NCI-H526 (cell line): ENCODE measurements around the gene PATJ.
"Not testable (repeated sequence)": the region's sequence is repeated elsewhere in the genome, so short reads cannot be mapped to it uniquely, and the experiment has no call there.

Source experiments
- DNase-seq, 2 experiments: peaks; one replicate each; lab custom pipeline; 2025; lab: John Stamatoyannopoulos, UW

PATJ gene

DNA sequence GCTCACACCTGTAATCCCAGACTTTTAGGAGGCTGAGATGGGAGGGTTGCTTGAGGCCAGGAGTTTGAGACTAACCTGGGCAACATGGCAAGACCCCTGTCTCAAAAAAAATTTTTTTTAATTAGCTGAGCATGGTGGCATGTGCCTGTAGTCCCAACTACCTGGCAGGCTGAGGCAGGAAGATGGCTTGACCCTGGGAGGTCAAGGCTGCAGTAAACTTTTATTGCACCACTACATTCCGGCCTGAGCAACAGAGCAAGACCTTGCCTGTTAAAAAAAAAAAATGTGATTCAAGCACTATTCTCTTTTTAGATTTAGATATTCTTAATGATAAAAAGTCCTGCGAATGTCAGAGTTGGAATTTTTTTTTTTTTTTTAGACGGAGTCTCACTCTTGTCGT, 349.8 kb downstream of the PATJ start:
- DNase-seq = no peak

DNA sequence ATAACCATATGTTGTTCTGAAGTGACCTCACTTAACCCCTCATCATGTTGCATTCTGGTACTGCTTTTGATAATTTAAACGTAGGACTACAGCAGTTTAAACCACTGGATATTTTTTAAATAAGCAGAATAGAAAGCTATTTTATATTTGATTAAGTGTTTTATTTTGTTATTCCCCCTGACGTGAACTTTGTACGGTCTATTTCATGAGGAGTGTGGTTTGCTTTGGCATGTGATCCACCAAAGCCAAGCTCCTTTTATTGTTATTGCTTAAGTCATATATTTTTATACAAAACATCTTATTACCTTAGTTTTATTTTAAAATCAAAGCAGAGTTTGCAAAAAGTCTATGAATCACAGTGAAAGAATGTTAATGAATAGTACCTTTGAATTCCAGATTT, 351.0 kb downstream of the PATJ start:
- no peak for DNase-seq

DNA sequence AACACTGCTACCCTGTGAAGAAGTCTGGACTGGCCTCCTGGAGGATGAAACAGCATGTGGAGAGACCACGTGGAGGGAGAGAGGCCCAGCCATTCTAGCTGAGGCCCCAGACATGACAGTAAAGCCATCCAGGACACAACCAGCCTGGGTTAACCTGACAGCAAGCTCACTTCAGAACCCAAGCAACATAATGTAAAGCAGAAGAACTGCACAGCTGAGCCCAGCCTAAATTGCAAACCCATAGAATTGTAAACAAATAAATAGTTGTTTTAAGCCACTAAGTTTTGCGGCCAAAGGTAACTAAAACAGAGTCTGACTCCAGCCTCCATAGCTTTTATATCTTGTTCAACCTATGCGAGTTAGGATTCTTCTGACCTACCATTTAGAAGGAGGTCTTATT, 355.2 kb downstream of the PATJ start:
- DNase-seq = no peak

GRCh38 chr1:62100442-62100841, 358.2 kb downstream of the PATJ start:
- DNase-seq = no peak

DNA sequence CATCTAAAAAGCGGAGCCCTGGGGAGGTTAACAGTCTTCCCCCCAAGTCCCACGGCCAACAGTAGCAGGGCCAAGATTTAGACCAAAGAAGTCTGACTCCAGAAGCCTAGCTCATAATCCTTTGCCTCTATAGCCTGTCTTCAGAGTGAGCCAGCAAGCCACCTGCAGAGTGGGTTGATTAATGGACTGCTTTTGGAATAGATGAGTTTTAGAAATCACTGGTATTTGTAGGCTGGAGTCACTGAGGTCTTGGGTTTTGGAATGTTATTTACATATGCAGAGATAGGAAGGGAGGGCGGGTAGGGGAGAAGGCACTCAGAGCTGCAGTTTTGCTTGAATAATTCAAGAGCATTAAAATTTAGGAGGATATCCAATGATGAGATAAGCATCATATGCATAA, 361.6 kb downstream of the PATJ start:
- DNase-seq = no peak

- DNase-seq = no peak
These were observed 365.6 kb downstream of the PATJ start for GRCh38 chr1:62107923-62108322.

GRCh38 chr1:62109124-62109523, 366.8 kb downstream of the PATJ start:
- no peak for DNase-seq

DNA sequence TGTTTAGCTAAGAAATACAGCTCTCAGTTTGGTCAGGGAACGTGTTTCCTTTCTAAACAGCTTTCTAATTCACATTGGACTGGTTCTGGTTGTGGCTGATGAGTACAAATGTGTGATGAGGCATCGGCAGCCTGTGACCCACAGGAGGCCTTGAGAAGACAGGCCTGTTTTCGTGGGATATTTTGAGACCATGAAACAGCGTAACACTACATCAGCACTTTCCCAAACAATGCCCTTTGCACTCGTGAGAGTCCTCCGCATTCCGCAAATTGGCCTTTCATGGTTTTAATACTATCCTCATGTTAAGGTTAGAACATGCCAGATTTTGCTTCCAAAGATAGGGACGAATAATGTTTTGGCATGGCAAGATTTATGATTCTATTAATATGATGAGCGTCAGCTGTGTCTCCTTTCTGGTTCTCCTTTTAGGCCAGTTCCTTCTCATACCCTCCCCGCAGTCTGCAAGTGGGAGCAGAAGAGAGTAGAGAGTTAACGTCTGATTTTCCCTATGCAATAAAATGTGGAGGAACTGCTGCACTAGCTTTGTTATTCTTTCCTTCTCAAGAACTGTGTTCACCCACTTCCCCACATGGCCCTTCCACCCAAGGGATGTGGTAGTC, 368.0 kb downstream of the PATJ start:
- no peak for DNase-seq

DNA sequence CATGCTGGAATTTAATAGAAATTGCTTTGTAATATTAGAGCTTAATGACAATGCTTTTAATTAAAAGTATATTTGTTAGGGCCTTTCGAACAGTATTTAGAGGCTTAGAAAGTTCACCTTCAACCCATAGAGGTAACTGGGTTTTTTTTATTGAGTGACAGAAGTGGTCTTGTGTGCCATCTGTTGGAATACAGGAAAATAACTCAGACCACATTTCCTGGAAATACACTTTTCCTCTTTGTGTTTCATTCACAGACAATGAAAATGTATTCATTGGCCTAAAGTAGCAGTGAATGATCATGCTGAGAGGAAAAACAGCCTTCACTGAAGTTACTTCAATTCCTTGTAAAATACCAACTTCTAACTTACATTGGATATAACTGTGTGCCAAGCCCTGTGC, 368.8 kb downstream of the PATJ start:
- DNase-seq = no peak

GRCh38 chr1:62113507-62113906, 371.2 kb downstream of the PATJ start:
- DNase-seq = no peak

GRCh38 chr1:62117018-62117750, 374.9 kb downstream of the PATJ start:
- DNase-seq = no peak

GRCh38 chr1:62126579-62127290, 384.5 kb downstream of the PATJ start:
- DNase-seq = no peak

DNA sequence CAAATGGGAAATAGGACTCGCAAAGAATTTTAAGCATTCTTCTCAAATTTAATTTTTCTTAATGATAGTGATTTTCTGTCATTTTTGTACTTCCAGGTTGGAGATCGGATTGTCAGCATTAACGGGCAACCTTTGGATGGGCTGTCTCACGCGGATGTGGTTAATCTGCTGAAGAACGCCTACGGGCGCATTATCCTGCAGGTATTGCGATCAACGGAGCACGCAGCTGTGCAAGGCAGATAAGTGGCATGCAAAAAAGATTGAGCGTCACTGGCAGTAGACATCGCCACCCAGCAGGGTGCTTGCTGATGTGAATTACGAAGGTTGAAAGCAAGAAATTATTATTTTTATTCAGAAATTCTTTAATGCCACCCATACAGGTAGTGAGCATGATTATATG, 386.5 kb downstream of the PATJ start:
- no peak for DNase-seq

DNA sequence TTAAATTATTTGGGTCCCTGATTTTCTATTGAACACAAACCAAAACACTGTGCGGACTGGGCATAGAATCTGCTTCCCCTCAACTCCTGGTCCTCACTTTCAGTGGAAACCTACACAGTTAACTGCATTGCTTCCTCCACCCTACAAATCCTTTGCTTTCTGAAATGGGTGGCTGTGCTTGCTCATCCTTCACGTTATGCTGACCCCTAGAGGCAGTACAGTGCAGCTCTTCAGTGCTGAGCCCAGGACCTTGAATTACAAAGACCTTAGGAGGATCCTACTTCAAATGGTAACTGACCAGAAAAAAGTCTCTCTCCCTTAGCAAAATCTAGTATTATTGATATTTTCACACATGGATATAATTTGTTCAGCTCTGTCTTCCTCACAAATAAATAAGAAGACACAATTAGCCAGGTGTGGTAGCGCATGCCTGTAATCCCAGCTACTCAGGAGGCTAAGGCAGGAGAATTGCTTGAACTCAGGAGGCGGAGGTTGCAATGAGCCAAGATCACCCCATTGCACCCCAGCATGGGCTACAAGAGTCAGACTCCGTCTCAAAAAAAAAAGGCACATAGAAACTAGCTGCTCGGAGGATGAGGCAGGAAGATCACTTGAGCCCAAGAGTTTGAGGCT, 388.9 kb downstream of the PATJ start:
- peak; percentile 47 to 70 for DNase-seq

GRCh38 chr1:62138029-62138428, 395.7 kb downstream of the PATJ start:
- DNase-seq = no peak

DNA sequence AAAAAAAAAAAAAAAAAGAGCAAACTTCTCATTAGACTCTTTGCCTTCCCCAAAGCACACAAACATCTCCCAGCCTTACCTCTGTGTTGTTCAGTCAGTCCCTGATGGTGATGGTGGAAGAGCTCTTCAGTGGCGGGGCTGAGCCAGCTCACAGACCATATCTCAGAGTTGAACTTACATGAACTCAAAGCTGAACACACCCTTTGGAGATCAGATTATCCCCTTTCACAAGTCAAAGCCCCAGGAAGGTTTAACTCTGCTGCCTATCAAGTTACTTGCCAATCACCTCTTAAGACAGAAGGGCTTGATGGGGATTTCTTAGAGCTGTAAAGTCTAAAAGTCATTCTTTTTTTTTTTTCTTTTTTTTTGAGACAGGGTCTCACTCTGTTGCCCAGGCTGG, 397.1 kb downstream of the PATJ start:
- no peak for DNase-seq

DNA sequence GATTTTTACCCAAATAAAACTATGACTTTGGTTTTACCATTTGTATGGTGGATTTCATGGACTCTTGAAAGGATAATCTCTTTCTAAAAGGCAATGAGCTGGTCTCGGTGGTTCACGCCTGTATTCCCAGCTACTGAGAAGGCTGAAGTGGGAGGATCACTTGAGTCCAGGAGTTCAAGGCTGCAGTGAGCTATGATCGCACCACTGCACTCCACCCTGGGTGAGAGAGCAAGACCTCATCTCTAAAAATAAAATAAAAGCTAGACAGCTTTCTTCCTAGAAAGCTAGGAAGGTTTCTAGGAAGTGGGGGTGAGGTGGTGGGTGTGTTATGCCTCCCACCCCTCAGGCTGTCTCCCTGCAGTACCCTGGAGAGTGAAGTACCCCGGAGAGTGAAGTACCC, 398.4 kb downstream of the PATJ start:
- DNase-seq = no peak

DNA sequence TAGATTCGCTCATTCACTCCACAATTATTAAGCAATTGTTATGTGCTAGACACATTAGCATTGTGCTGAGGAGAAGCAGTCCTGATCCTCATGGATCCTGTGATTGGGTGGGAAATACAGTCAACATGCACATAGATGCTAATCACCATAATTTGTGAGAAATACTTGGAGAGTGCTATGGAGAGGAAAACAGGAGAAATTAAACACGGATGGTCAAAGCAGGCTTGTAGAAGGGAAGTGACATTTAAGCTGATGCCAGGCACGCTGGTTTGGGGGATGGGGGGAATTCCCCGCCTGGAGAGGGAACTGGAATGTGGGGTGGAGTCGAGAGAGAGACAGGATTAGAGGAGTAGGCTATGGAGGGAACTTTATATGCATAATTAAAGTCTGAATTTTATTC, 400.2 kb downstream of the PATJ start:
- no peak for DNase-seq

- peak; percentile 15 to 60 for DNase-seq
These were observed 402.1 kb downstream of the PATJ start for GRCh38 chr1:62144238-62144831.

GRCh38 chr1:62159940-62160348, 417.7 kb downstream of the PATJ start:
- DNase-seq = no peak

DNA sequence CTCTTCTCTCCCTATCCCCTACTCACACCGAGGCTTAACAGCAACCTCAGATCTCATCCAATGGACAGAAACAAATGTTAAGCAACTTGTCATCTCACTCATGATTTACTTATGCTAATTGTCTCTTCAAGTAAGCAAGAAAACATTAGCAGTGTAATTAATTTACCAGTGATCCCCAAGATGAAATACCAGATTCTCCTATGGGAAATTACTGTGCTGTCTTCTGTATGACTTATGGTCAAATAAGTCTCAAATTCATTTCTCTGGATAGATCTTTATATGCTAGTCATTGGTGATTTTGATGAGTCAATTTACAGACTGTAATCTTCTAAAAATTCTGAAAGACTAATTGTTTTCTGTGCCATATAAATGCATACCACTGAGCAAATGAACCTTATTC, 419.4 kb downstream of the PATJ start:
- no peak for DNase-seq

DNA sequence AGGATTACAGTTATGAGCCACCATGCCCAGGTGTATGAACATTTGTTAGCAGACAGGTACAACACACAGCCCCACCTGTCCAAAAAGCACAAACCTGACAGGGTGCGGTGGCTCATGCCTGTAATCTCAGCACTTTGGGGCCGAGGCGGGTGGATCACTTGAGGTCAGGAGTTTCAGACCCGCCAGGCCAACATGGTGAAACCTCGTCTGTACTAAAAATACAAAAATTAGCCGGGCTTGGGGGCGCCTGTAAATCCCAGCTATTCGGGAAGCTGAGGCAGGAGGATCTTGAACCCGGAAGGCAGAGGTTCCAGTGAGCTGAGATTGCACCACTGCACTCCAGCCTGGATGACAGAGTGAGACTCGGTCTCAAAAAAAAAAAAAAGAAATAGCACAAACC, 428.1 kb downstream of the PATJ start:
- DNase-seq = not testable (repeated sequence)
